SK-N-SH (cell line): ENCODE measurements around the gene EP400. TPM values are rescaled to one million over a fixed set of nuclear protein-coding genes. Genes with fewer than 3 reads are reported as not detected.

Experiments
- CTCF ChIA-PET: fragments of 300-600, 350-600 bp; formaldehyde crosslinking; extraction: SDS; loops from one replicate; lab custom pipeline; 2021; lab: Yijun Ruan, JAX
- POLR2A ChIA-PET: fragments of 350-600 bp; sonication (Branson Sonifier 250); formaldehyde crosslinking; extraction: SDS; loops from one replicate; lab custom pipeline; 2020; ENCODE audit warnings: antibody characterized with exemption, inconsistent platforms; lab: Yijun Ruan, JAX
- DNase-seq: peaks from one replicate; pipeline ENCODE4 v3.0.0; 2012
- H2AFZ ChIP-seq: fragments of 200-600 bp; sonication (generic); 2 replicates; pipeline ENCODE4 v1.8.1; 2016; ENCODE audit warnings: antibody characterized with exemption, mild to moderate bottlenecking, low read depth
- H3F3A ChIP-seq: fragments of 200-600 bp; sonication (generic); replicated peaks from 2 replicates; pipeline ENCODE3; 2016; ENCODE audit warnings: antibody characterized with exemption, mild to moderate bottlenecking; ENCODE audit not compliant: insufficient read depth
- H3K27ac ChIP-seq, 2 experiments: fragments of 200-500 bp in 1 of 2; fragments of 200-600 bp in 1 of 2; sonication (Bioruptor generic) in 1 of 2; sonication (generic), shearing (Covaris generic) in 1 of 2; 2 replicates each; pipeline versions ENCODE4 v1.5.1 to v1.6.1; 2014 to 2016; ENCODE audit warnings: low read depth in 2 of 2, inconsistent platforms in 1 of 2, low read length in 1 of 2, mild to moderate bottlenecking in 1 of 2, mixed read lengths in 1 of 2
- H3K27me3 ChIP-seq: fragments of 200-600 bp; sonication (generic), shearing (Covaris generic); 2 replicates; pipeline ENCODE4 v1.6.1; 2016; ENCODE audit warnings: mixed run types; ENCODE audit not compliant: insufficient read depth
- H3K36me3 ChIP-seq, 2 experiments: fragments of 200-500 bp in 1 of 2; fragments of 200-600 bp in 1 of 2; sonication (Bioruptor generic) in 1 of 2; sonication (generic) in 1 of 2; replicated peaks in 1 of 2; 2 replicates each; pipeline versions ENCODE3 to v1.5.1; 2014 to 2016; ENCODE audit warnings: low read length in 1 of 2, mild to moderate bottlenecking in 1 of 2; ENCODE audit not compliant: insufficient read depth in 2 of 2, control insufficient read depth in 1 of 2
- H3K4me1 ChIP-seq, 2 experiments: fragments of 200-500 bp in 1 of 2; fragments of 200-600 bp in 1 of 2; sonication (Bioruptor generic) in 1 of 2; sonication (generic), shearing (Covaris generic) in 1 of 2; 2 replicates each; pipeline versions ENCODE4 v1.5.1 to v1.6.1; 2014 to 2016; ENCODE audit warnings: low read depth in 1 of 2, low read length in 1 of 2, mixed run types in 1 of 2; ENCODE audit not compliant: insufficient read depth in 2 of 2, control insufficient read depth in 1 of 2
- H3K4me2 ChIP-seq: fragments of 200-600 bp; sonication (generic), shearing (Covaris generic); 2 replicates; pipeline ENCODE4 v1.6.1; 2017; ENCODE audit warnings: mixed run types
- H3K4me3 ChIP-seq, 2 experiments: fragments of 200-500 bp in 1 of 2; fragments of 200-600 bp in 1 of 2; sonication (Bioruptor generic) in 1 of 2; sonication (generic), shearing (Covaris generic) in 1 of 2; 2 replicates each; pipeline versions ENCODE4 v1.5.1 to v1.8.1; 2014 to 2016; ENCODE audit warnings: low read depth in 2 of 2, inconsistent platforms in 1 of 2, low read length in 1 of 2, mild to moderate bottlenecking in 1 of 2, mixed read lengths in 1 of 2, moderate library complexity in 1 of 2
- H3K79me2 ChIP-seq: fragments of 200-600 bp; sonication (generic); 2 replicates; pipeline ENCODE4 v1.8.1; 2017; ENCODE audit warnings: mild to moderate bottlenecking; ENCODE audit not compliant: insufficient read depth
- H3K9ac ChIP-seq: fragments of 200-600 bp; sonication (generic); 2 replicates; pipeline ENCODE4 v1.6.1; 2017; ENCODE audit warnings: mixed run types
- H3K9me2 ChIP-seq: fragments of 200-600 bp; sonication (generic); 2 replicates; pipeline ENCODE4 v1.6.1; 2017; ENCODE audit warnings: mixed run types
- H3K9me3 ChIP-seq: fragments of 200-600 bp; sonication (generic); 2 replicates; pipeline ENCODE4 v1.6.1; 2017; ENCODE audit warnings: mixed run types, mild to moderate bottlenecking, moderate library complexity
- H4K20me1 ChIP-seq: fragments of 200-600 bp; sonication (generic); 2 replicates; pipeline ENCODE4 v1.6.1; 2017; ENCODE audit warnings: mild to moderate bottlenecking, mixed run types; ENCODE audit not compliant: insufficient read depth
- CHD2 ChIP-seq: fragments of 150-350 bp; IDR thresholded peaks from 2 replicates; pipeline ENCODE4 v1.6.1; 2018; ENCODE audit warnings: low read length; ENCODE audit not compliant: partially characterized antibody
- ELF1 ChIP-seq: IDR thresholded peaks from 2 replicates; pipeline ENCODE4 v1.4.0; 2012
- EP300 ChIP-seq, 2 experiments: IDR thresholded peaks; 2 replicates each; pipeline versions ENCODE4 v1.4.0 to v1.6.1; 2012; ENCODE audit warnings: borderline replicate concordance in 1 of 2, low read depth in 1 of 2, low read length in 1 of 2
- FOSL2 ChIP-seq: IDR thresholded peaks from 2 replicates; pipeline ENCODE4 v1.4.0; 2012; ENCODE audit warnings: low read depth, mild to moderate bottlenecking, moderate library complexity, borderline replicate concordance
- FOXJ3 ChIP-seq: sonication (generic); formaldehyde crosslinking; IDR thresholded peaks from 2 replicates; pipeline ENCODE4 v1.5.1; 2020; ENCODE audit warnings: mild to moderate bottlenecking, missing genetic modification reagents
- FOXM1 ChIP-seq: IDR thresholded peaks from 2 replicates; pipeline ENCODE4 v1.4.0; 2012; ENCODE audit warnings: low read depth, mild to moderate bottlenecking
- MEF2A ChIP-seq: IDR thresholded peaks from 2 replicates; pipeline ENCODE4 v1.4.0; 2012; ENCODE audit warnings: low read depth, borderline replicate concordance
- POLR2AphosphoS5 ChIP-seq: IDR thresholded peaks from 2 replicates; pipeline ENCODE4 v1.6.1; 2012; ENCODE audit warnings: low read depth, low read length
- RAD21 ChIP-seq: IDR thresholded peaks from 2 replicates; pipeline ENCODE4 v1.6.1; 2012; ENCODE audit warnings: mild to moderate bottlenecking, low read length
- RCOR1 ChIP-seq: fragments of 150-350 bp; IDR thresholded peaks from 2 replicates; pipeline ENCODE4 v1.6.1; 2017; ENCODE audit warnings: antibody characterized with exemption, low read length
- RFX5 ChIP-seq: IDR thresholded peaks from 2 replicates; pipeline ENCODE4 v1.6.1; 2012; ENCODE audit warnings: mild to moderate bottlenecking, improper control_type of control experiment, low read length
- RXRA ChIP-seq: IDR thresholded peaks from 2 replicates; pipeline ENCODE4 v1.4.0; 2012; ENCODE audit warnings: low read depth, mild to moderate bottlenecking, borderline replicate concordance
- SIN3A ChIP-seq: IDR thresholded peaks from 2 replicates; pipeline ENCODE4 v1.6.1; 2012; ENCODE audit warnings: low read depth, mild to moderate bottlenecking, low read length, moderate library complexity, borderline replicate concordance
- TAF1 ChIP-seq: IDR thresholded peaks from 2 replicates; pipeline ENCODE4 v1.6.1; 2012; ENCODE audit warnings: low read depth, mild to moderate bottlenecking, low read length, moderate library complexity, borderline replicate concordance
- TCF12 ChIP-seq: IDR thresholded peaks from 2 replicates; pipeline ENCODE4 v1.4.0; 2012
- TEAD4 ChIP-seq: IDR thresholded peaks from 2 replicates; pipeline ENCODE4 v1.4.0; 2012; ENCODE audit warnings: mild to moderate bottlenecking, borderline replicate concordance; ENCODE audit not compliant: insufficient read depth
- WGBS: methylation state at CpG from one replicate; pipeline ENCODE4 v1.1.6; 2017; ENCODE audit warnings: low lambda C conversion rate; 5-methylcytosine and 5-hydroxymethylcytosine counted together
- polyA plus RNA-seq, 3 experiments: library from polyadenylated mRNA; depleted of rRNA; stranded (reverse); fragments of >200 nt; gene quantifications; 2 replicates each; pipeline ENCODE4 v1.2.3, GENCODE V29; 2012
- TF ChIP-seq, protein P1 (sequence below): IDR thresholded peaks from 2 replicates; pipeline ENCODE4 v1.4.0; 2012; ENCODE audit warnings: low read depth, borderline replicate concordance
- TF ChIP-seq, protein P2 (sequence below): fragments of 150-350 bp; IDR thresholded peaks from 2 replicates; pipeline ENCODE4 v1.6.1; 2017; ENCODE audit warnings: antibody characterized with exemption, low read length, low read depth, borderline replicate concordance
- TF ChIP-seq, protein P3 (sequence below): fragments of 200-600 bp; sonication (generic); IDR thresholded peaks from 2 replicates; pipeline ENCODE4 v1.6.1; 2017; ENCODE audit warnings: antibody characterized with exemption, mild to moderate bottlenecking, moderate library complexity
- TF ChIP-seq, protein P4 (sequence below): IDR thresholded peaks from 2 replicates; pipeline ENCODE4 v1.4.0; 2012; ENCODE audit warnings: low read depth

EP400 gene
- polyA plus RNA-seq, 1 of the 3 experiments (the other 2 are of a cell fraction): 7.0 TPM

DNA sequence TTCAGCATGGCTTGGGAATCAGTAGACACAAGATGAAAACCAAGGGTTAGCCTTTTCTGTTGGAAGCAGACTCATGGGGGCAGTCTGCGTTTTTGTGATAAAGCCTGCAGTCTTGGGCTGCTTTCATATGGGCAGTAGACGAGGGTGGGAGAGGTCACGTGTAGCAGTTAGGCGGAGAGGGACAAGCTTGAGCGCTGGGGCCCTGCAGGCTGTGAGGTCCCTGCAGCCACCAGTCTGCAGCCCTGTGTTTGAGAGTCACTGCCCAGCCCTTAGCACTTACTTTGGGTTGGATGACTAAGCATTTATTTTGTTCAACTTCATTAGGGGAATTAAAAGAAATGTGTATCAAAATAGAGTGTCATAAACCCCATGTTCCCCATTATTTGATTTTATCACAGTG, 37.2 kb downstream of the EP400 start:
- WGBS: 96% methylated on average over 5 of the region's 5 CpGs
- CTCF ChIA-PET: interaction anchor here (1.4 kb wide), 1 partner anchor 1071 kb away, joined by 3 read pairs; no protein-coding TSS in a partner anchor
- H3F3A ChIP-seq: no peaks in the 10 kb centered on the region

DNA sequence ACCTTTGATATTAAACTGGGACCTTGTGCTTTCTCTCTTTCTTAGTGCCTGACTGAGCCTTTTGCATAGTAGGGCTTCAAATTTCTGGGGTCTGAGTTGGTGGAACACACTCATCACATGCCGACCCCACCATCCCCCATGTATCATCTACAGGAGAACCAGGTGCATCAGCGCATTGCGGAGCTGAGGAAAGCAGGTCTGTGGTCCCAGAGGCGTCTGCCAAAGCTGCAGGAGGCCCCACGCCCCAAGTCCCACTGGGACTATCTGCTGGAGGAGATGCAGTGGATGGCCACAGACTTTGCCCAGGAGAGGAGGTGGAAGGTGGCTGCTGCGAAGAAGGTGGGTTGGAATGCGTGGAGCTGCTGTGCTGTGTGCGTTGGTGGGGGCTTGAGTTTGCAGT, 37.8 kb downstream of the EP400 start:
- DNase-seq: no peak
- no peak overlapping the region for H3K9ac ChIP-seq
- H3K79me2 ChIP-seq: no peaks in the 10 kb centered on the region
- no peak for TF ChIP-seq MEF2A
- TF ChIP-seq, protein P1, sequence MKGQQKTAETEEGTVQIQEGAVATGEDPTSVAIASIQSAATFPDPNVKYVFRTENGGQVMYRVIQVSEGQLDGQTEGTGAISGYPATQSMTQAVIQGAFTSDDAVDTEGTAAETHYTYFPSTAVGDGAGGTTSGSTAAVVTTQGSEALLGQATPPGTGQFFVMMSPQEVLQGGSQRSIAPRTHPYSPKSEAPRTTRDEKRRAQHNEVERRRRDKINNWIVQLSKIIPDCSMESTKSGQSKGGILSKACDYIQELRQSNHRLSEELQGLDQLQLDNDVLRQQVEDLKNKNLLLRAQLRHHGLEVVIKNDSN: no peak
- CTCF ChIA-PET: interaction anchor here (0.7 to 1.4 kb wide), 3 partner anchors 15 to 1071 kb away, joined by 3 to 4 read pairs (median 3); no protein-coding TSS in a partner anchor
- no peaks in the 10 kb centered on the region for H4K20me1 ChIP-seq
- POLR2A ChIA-PET: no interaction called here
- no peak overlapping the region for H3K4me2 ChIP-seq
- no peaks in the 10 kb centered on the region for H3K27me3 ChIP-seq
- H3K9me2 ChIP-seq: no peaks in the 10 kb centered on the region
- H3K4me1 ChIP-seq: peaks cover 0 to 11% of the 10 kb centered on the region in 2 experiments; a peak in 1 of 4 replicates
- no peaks in the 10 kb centered on the region for H3F3A ChIP-seq
- no peak overlapping the region for H2AFZ ChIP-seq
- H3K4me3 ChIP-seq: no peak overlapping the region
- peaks cover 39 to 64% of the 10 kb centered on the region in 2 experiments for H3K36me3 ChIP-seq
- H3K9me3 ChIP-seq: no peaks in the 10 kb centered on the region
- no peak overlapping the region for H3K27ac ChIP-seq
- WGBS: 95% methylated on average over 8 of the region's 8 CpGs

More for the DNA sequence above, 37.2 kb downstream of the EP400 start:
- Histone ChIP-seq H3K27ac (no peak overlapping the region), H3K4me1 (peaks cover 0 to 11% of the 10 kb centered on the region in 2 experiments; a peak in 1 of 4 replicates), H3K36me3 (peaks cover 39 to 62% of the 10 kb centered on the region in 2 experiments), H3K4me2 (no peak overlapping the region), H3K9me3 (no peaks in the 10 kb centered on the region), H3K4me3 (no peak overlapping the region), H3K27me3 (no peaks in the 10 kb centered on the region), H4K20me1 (no peaks in the 10 kb centered on the region), H3K9ac (no peak overlapping the region), H3K9me2 (no peaks in the 10 kb centered on the region), H3K79me2 (no peaks in the 10 kb centered on the region), H2AFZ (no peak overlapping the region)
- DNase-seq: no peak
- TF ChIP-seq, protein P2, sequence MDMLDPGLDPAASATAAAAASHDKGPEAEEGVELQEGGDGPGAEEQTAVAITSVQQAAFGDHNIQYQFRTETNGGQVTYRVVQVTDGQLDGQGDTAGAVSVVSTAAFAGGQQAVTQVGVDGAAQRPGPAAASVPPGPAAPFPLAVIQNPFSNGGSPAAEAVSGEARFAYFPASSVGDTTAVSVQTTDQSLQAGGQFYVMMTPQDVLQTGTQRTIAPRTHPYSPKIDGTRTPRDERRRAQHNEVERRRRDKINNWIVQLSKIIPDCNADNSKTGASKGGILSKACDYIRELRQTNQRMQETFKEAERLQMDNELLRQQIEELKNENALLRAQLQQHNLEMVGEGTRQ: no peak
- TF ChIP-seq TEAD4: no peak
- TF ChIP-seq, protein P3, sequence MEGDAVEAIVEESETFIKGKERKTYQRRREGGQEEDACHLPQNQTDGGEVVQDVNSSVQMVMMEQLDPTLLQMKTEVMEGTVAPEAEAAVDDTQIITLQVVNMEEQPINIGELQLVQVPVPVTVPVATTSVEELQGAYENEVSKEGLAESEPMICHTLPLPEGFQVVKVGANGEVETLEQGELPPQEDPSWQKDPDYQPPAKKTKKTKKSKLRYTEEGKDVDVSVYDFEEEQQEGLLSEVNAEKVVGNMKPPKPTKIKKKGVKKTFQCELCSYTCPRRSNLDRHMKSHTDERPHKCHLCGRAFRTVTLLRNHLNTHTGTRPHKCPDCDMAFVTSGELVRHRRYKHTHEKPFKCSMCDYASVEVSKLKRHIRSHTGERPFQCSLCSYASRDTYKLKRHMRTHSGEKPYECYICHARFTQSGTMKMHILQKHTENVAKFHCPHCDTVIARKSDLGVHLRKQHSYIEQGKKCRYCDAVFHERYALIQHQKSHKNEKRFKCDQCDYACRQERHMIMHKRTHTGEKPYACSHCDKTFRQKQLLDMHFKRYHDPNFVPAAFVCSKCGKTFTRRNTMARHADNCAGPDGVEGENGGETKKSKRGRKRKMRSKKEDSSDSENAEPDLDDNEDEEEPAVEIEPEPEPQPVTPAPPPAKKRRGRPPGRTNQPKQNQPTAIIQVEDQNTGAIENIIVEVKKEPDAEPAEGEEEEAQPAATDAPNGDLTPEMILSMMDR: no peak
- no peak for TF ChIP-seq ELF1
- TF ChIP-seq FOXJ3: no peak
- no peak for TF ChIP-seq EP300 (IDR thresholded peaks at IDR 0.05; ENCODE audit: borderline replicate concordance in 1 of 2, low read depth in 1 of 2, low read length in 1 of 2)
- no peak for TF ChIP-seq CHD2
- no peak for TF ChIP-seq RXRA
- TF ChIP-seq RFX5: no peak
- no peak for TF ChIP-seq TAF1
- no peak for TF ChIP-seq TCF12
- no peak for TF ChIP-seq FOXM1
- TF ChIP-seq RCOR1: no peak
- TF ChIP-seq, protein P4, sequence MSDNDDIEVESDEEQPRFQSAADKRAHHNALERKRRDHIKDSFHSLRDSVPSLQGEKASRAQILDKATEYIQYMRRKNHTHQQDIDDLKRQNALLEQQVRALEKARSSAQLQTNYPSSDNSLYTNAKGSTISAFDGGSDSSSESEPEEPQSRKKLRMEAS: no peak
- TF ChIP-seq, protein P1: no peak
- no peak for TF ChIP-seq RAD21
- TF ChIP-seq POLR2AphosphoS5: no peak
- TF ChIP-seq FOSL2: no peak
- no peak for TF ChIP-seq SIN3A
- POLR2A ChIA-PET: no interaction called here
